Muscle of leg (tissue), 11 donors: Measurements from ENCODE around the gene CDH20. TPM values are rescaled to one million over a fixed set of nuclear protein-coding genes. Genes with fewer than 3 reads are reported as not detected.

Source experiments
- DNase-seq: peaks from one replicate; pipeline ENCODE4 v3.0.0; 2013
- H3K27ac ChIP-seq: one replicate; pipeline ENCODE4 v1.5.1; 2013; ENCODE audit warnings: mild to moderate bottlenecking, low read length, control low read depth
- H3K27me3 ChIP-seq: one replicate; pipeline ENCODE4 v1.6.1; 2013; ENCODE audit warnings: low read length; ENCODE audit not compliant: control insufficient read depth, insufficient read depth
- H3K36me3 ChIP-seq: one replicate; pipeline ENCODE4 v1.6.1; 2013; ENCODE audit warnings: low read length; ENCODE audit not compliant: control insufficient read depth, insufficient read depth
- H3K4me1 ChIP-seq: one replicate; pipeline ENCODE4 v1.6.1; 2013; ENCODE audit warnings: low read length; ENCODE audit not compliant: control insufficient read depth, insufficient read depth
- H3K4me3 ChIP-seq: one replicate; pipeline ENCODE4 v1.5.1; 2013; ENCODE audit warnings: low read length, control low read depth
- H3K9me3 ChIP-seq: replicated peaks from 2 replicates; pipeline ENCODE4 v1.6.1; 2013; ENCODE audit warnings: low read depth, low read length; ENCODE audit not compliant: control insufficient read depth
- WGBS: methylation state at CpG from one replicate; pipeline ENCODE4 v1.1.5; 2013; ENCODE audit warnings: missing lambda C conversion rate; ENCODE audit not compliant: insufficient coverage; 5-methylcytosine and 5-hydroxymethylcytosine counted together
- polyA plus RNA-seq, 8 donors: library from polyadenylated mRNA; unstranded; fragments of 120-200 nt; gene quantifications; one replicate each; pipeline versions ENCODE4 v1.2.1 to v1.2.3, GENCODE V29; 2013; ENCODE audit warnings: inconsistent platforms in 1 of 8, low replicate concordance in 1 of 8; ENCODE audit not compliant: insufficient read length in 8 of 8, insufficient read depth in 1 of 8
- total RNA-seq: library from RNA; stranded (reverse); fragments of 120-200 nt; gene quantifications from one replicate; pipeline ENCODE4 v1.2.4, GENCODE V29; 2013

Gene CDH20
- total and polyA plus RNA-seq, 9 donors: 0.44 to 1.7 (median 1.1) TPM

DNA sequence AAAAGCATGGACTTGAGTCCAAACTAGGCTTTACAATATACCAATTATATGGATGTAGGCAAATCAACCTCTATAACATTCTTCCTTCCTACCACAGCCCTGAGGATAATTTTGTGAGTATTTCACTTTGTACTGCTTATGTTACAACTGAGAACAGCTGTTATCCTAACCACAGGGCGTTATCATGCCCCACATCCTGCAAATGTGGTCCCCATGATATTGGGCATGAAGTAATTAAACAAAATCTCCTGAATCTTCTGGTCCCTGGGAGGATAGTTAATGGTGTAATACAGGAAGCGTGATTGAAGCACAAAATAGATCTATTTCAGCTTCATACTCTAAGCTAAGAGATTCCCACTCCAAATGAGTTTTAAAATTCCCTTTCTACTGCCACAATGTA lies 223.6 kb downstream of the CDH20 start:
- no peak overlapping the region for H3K4me3 ChIP-seq

DNA sequence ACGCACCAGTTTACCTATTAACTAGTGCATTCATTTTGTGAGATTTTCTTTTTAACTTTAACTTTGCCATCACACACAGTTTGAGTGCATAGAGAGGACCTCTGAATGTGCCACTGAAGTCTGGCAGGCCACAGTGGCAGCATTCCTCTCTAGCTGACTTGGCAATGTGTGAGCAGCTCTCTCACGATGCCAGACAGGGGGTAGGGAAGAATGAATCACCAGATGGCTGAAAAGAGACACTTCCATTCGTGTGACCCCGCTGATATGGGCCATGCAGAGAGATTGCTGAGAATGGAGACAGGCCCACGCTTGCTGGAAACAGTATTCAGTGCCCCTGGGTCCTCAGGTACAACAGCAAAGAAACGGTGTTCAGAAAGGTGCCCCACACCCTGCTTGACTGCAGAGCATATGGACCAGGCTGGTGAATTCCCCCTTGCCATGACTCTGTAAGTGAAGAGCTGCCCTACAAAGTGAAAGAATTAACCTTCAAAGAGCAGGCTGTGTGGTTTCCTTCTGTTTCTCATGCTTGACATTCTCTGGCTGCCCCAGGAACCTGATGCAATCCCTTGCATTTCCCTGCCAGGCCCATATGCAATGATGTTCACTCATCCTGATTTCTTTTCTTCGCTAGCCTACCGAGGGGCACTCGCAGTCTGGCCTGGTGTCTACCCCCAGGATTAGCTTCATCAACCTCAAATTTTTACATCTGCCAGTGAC lies 236.1 kb downstream of the CDH20 start:
- WGBS: 84% methylated on average over 8 of the region's 9 CpGs
- no peaks in the 10 kb centered on the region for H3K27me3 ChIP-seq
- H3K4me3 ChIP-seq: no peak overlapping the region
- no peaks in the 10 kb centered on the region for H3K36me3 ChIP-seq
- H3K4me1 ChIP-seq: no peaks in the 10 kb centered on the region
- no peak for DNase-seq
- H3K9me3 ChIP-seq: no peaks in the 10 kb centered on the region
- H3K27ac ChIP-seq: no peak overlapping the region

More for the DNA sequence above, 223.6 kb downstream of the CDH20 start:
- Histone ChIP-seq H3K27me3 (no peaks in the 10 kb centered on the region), H3K4me1 (no peaks in the 10 kb centered on the region), H3K9me3 (no peaks in the 10 kb centered on the region), H3K27ac (no peak overlapping the region), H3K36me3 (no peaks in the 10 kb centered on the region)
- DNase-seq: no peak
- WGBS: no CpG with 5 or more reads among the region's 2 CpGs

DNA sequence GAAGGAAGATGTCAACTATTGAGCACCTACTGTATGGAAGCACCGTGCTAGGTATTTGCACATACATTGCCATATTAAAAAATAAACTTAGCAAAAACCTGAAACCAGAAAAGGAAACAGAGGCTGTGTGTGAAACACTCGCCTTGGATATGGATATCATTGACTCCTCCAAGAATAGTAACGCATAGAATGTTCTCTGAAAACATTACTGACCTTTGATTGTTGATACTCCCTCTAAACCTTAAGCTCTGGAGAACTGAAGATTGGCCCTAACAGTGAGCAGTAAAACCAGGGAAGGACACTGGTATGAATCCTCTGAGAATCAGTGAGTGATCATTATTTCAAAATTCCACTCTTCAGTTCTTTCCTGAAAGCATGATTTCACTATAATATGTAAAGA lies 236.8 kb downstream of the CDH20 start:
- Histone ChIP-seq H3K9me3 (no peaks in the 10 kb centered on the region), H3K27me3 (no peaks in the 10 kb centered on the region), H3K4me1 (no peaks in the 10 kb centered on the region), H3K27ac (no peak overlapping the region), H3K36me3 (no peaks in the 10 kb centered on the region), H3K4me3 (no peak overlapping the region)
- WGBS: no CpG with 5 or more reads among the region's 3 CpGs
- no peak for DNase-seq

DNA sequence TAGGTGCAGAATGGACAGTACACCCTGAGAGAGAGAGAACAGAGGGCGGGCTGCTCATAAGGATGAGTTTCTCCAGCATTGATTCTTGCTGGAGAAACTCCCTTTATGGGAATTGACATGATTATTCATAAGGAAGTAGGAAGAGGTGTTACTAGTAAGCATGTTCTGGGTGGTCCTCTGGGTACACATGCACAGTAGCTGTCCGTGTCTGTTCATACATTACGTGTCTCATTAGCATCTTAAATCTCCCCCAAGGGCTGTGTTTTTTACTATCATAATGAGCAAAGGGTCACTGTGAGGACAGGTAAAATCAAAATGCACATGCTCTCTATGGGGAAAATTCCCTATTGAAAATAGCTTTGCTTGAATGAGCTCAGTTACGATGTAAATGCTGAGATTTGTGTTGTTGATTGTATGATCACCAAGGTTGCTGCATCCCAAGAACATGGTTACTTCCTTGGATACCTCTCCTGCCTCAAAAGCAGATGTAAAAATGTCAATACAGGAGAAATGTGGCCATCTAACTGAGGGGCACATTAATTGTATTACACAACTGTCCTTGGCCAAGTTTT lies 238.9 kb downstream of the CDH20 start:
- Histone ChIP-seq H3K9me3 (no peaks in the 10 kb centered on the region), H3K4me3 (no peak overlapping the region), H3K36me3 (no peaks in the 10 kb centered on the region), H3K27ac (no peak overlapping the region), H3K4me1 (no peaks in the 10 kb centered on the region), H3K27me3 (no peaks in the 10 kb centered on the region)
- WGBS: 93% methylated on average over 2 of the region's 4 CpGs
- no peak for DNase-seq

DNA sequence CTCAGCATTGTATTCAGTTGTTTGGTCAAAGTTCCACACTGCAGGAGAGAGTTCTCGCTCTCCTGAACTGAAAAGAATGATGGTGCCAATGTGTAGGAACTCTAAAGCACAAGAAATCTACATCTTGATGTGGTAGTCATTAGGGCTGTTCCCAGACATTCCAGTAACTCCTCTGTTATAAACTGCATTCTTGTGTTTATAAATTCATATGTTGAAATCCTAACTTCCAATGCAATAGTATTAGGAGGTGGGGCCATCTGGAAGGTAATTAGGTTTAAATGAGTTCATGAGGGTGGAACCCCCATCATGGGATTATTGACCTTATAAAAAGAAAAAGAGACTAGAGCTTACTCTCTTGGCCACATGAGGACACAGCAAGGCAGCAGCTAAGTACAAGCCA lies 239.6 kb downstream of the CDH20 start:
- no peaks in the 10 kb centered on the region for H3K9me3 ChIP-seq
- no peaks in the 10 kb centered on the region for H3K4me1 ChIP-seq
- H3K27me3 ChIP-seq: no peaks in the 10 kb centered on the region
- H3K4me3 ChIP-seq: no peak overlapping the region
- H3K27ac ChIP-seq: no peak overlapping the region
- DNase-seq: no peak
- no CpG with 5 or more reads among the region's 1 CpG for WGBS
- no peaks in the 10 kb centered on the region for H3K36me3 ChIP-seq

DNA sequence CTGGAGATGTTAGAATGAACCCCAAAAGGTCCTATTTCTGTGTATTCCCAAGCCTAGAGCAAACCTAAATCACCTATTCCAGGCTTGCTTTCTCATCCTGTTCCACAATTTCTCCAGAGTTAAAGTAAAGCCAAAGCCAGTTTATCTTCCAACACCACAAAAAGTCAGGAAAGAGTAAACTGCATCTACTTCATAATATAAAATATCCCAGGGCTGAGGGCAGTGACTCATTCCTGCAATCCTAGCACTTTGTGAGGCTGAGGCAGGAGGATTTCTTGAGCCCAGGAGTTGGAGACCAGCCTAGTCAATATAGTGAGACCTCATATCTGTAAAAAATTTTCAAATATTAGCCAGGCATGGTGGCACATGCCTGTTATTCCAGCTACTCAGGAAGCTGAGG lies 241.4 kb downstream of the CDH20 start:
- Histone ChIP-seq H3K27me3 (no peaks in the 10 kb centered on the region), H3K9me3 (no peaks in the 10 kb centered on the region), H3K4me1 (no peaks in the 10 kb centered on the region), H3K36me3 (no peaks in the 10 kb centered on the region), H3K27ac (no peak overlapping the region), H3K4me3 (no peak overlapping the region)
- DNase-seq: no peak

DNA sequence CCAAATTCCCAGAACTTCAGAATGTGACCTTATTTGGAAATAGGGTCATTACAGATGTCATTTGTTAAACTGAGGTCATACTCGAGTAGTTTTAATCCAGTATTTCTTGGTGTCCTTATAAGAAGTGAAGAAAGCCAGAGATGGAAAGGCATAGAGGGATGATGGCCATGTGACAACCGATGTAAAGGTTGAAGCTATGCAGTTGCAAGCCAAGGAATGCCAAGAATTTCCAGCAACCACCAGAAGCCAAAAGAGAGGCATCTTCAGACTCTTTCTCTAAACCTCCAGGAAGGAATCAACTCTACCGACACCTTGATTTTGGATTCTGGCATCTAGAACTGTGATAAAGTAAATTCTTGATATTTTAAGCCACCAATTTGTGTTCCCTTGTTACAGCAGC lies 242.2 kb downstream of the CDH20 start:
- WGBS: 43% methylated on average over 1 of the region's 3 CpGs
- no peak for DNase-seq
- H3K36me3 ChIP-seq: no peaks in the 10 kb centered on the region
- H3K27ac ChIP-seq: no peak overlapping the region
- no peaks in the 10 kb centered on the region for H3K9me3 ChIP-seq
- no peaks in the 10 kb centered on the region for H3K27me3 ChIP-seq
- H3K4me3 ChIP-seq: no peak overlapping the region
- H3K4me1 ChIP-seq: no peaks in the 10 kb centered on the region

DNA sequence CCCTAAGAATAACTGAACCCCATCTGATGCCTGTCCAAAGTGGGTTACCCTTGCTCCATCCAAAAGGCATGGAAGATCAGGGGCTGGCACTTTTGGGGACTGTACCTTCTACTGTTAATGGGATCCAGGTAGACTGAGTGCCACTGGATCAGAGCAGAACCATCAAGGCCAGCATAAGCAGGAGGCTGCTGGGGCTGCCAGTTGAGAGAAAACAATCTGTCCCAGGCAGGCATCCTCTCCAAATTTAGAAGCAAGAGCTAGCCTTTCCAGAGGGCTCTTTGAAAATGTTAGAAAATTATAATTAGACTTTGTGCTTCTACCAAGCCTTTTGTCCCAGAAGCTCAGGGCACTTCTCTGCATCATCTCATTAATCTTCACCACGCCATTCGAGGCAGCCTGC lies 245.6 kb downstream of the CDH20 start:
- no CpG with 5 or more reads among the region's 2 CpGs for WGBS
- no peaks in the 10 kb centered on the region for H3K9me3 ChIP-seq
- H3K27ac ChIP-seq: no peak overlapping the region
- no peaks in the 10 kb centered on the region for H3K36me3 ChIP-seq
- DNase-seq: no peak
- peaks cover 7% of the 10 kb centered on the region for H3K27me3 ChIP-seq
- H3K4me1 ChIP-seq: peaks cover 10% of the 10 kb centered on the region
- H3K4me3 ChIP-seq: no peak overlapping the region

DNA sequence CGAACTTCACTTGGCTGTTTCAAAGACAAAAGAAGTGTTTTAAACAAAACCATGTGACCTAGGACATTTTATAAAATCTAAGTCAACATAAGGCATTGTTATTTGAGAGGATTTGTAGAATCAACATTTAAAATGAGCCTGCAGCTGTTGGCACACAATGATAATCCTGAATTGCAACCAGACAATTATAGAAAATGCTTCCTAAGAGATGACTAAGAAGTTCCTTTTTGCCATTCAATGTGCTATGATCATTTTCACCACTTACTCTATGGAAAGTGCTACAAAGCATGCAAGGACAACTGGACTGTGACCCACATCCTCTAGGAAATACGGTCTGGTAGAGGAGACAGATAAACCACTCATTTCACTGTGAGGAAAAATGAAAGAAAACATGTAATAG lies 246.4 kb downstream of the CDH20 start:
- Histone ChIP-seq H3K27ac (no peak overlapping the region), H3K4me1 (peaks cover 10% of the 10 kb centered on the region), H3K27me3 (peaks cover 7% of the 10 kb centered on the region), H3K36me3 (no peaks in the 10 kb centered on the region), H3K9me3 (no peaks in the 10 kb centered on the region), H3K4me3 (no peak overlapping the region)
- WGBS: no CpG with 5 or more reads among the region's 2 CpGs
- no peak for DNase-seq

DNA sequence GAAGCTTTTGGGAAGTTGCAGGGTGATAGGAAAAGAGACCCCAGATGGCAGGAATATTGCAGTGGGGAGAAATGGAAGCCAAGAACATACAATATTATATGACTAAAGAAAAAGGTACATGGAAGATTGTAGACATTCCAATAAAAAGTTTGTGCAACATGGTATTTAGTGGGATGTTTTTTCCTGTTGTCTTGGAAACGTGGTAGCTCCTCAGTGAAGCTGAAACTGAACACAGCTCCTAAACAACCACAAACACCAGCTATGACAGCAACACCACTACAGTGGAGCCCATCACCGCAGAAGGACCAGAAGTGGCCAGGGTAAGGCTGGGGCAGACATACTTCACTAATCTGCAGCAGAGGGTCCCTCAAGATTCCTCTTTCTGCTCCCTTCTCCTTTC lies 246.8 kb downstream of the CDH20 start:
- Histone ChIP-seq H3K27me3 (peaks cover 7% of the 10 kb centered on the region), H3K27ac (no peak overlapping the region), H3K9me3 (no peaks in the 10 kb centered on the region), H3K4me3 (no peak overlapping the region), H3K4me1 (peaks cover 10% of the 10 kb centered on the region), H3K36me3 (no peaks in the 10 kb centered on the region)
- no peak for DNase-seq
- 100% methylated on average over 1 of the region's 2 CpGs for whole genome bisulfite sequencing
